Measurements from ENCODE around the gene PRSS8.

PRSS8 gene

GRCh38 chr16:31132303-31132979 lies 3.1 kb downstream of the PRSS8 start:
- DNase-seq (ENCODE audit: insufficient read length), result no peak
- no peak for FAIRE-seq
- TF ChIP-seq POLR2AphosphoS5 (IDR thresholded peaks at IDR 0.05; ENCODE audit: low read depth, low read length) (no peak), POLR2A (IDR thresholded peaks at IDR 0.05; ENCODE audit: low read depth, low read length) (no peak), TAF1 (IDR thresholded peaks at IDR 0.05; ENCODE audit: borderline replicate concordance, low read depth, low read length) (no peak)

- TF ChIP-seq TAF1 (IDR thresholded peaks at IDR 0.05; ENCODE audit: borderline replicate concordance, low read depth, low read length) (no peak), POLR2AphosphoS5 (IDR thresholded peaks at IDR 0.05; ENCODE audit: low read depth, low read length) (no peak), POLR2A (IDR thresholded peaks at IDR 0.05; ENCODE audit: low read depth, low read length) (no peak)
- FAIRE-seq (no peak), DNase-seq (ENCODE audit: insufficient read length) (no peak)
Measured at GRCh38 chr16:31131841-31132271, 3.7 kb downstream of the PRSS8 start.

- FAIRE-seq (no peak), DNase-seq (ENCODE audit: insufficient read length) (no peak)
- no peak for TF ChIP-seq TAF1 (IDR thresholded peaks at IDR 0.05; ENCODE audit: borderline replicate concordance, low read depth, low read length)
- TF ChIP-seq POLR2AphosphoS5 (IDR thresholded peaks at IDR 0.05; ENCODE audit: low read depth, low read length), result no peak
- TF ChIP-seq POLR2A (IDR thresholded peaks at IDR 0.05; ENCODE audit: low read depth, low read length), result no peak
Measured at GRCh38 chr16:31131416-31131815, 4.1 kb downstream of the PRSS8 start.

GRCh38 chr16:31130899-31131298 lies 4.6 kb downstream of the PRSS8 start:
- TF ChIP-seq POLR2A (IDR thresholded peaks at IDR 0.05; ENCODE audit: low read depth, low read length) (no peak), POLR2AphosphoS5 (IDR thresholded peaks at IDR 0.05; ENCODE audit: low read depth, low read length) (no peak), TAF1 (IDR thresholded peaks at IDR 0.05; ENCODE audit: borderline replicate concordance, low read depth, low read length) (no peak)
- DNase-seq (ENCODE audit: insufficient read length) (no peak), FAIRE-seq (no peak)

GRCh38 chr16:31130336-31130891 lies 5.1 kb downstream of the PRSS8 start:
- DNase-seq (ENCODE audit: insufficient read length), result no peak
- TF ChIP-seq POLR2A (IDR thresholded peaks at IDR 0.05; ENCODE audit: low read depth, low read length), result no peak
- no peak for TF ChIP-seq POLR2AphosphoS5 (IDR thresholded peaks at IDR 0.05; ENCODE audit: low read depth, low read length)
- no peak for TF ChIP-seq TAF1 (IDR thresholded peaks at IDR 0.05; ENCODE audit: borderline replicate concordance, low read depth, low read length)
- FAIRE-seq, result no peak

- FAIRE-seq, result no peak
- TF ChIP-seq POLR2AphosphoS5 (IDR thresholded peaks at IDR 0.05; ENCODE audit: low read depth, low read length) (no peak), TAF1 (IDR thresholded peaks at IDR 0.05; ENCODE audit: borderline replicate concordance, low read depth, low read length) (no peak), POLR2A (IDR thresholded peaks at IDR 0.05; ENCODE audit: low read depth, low read length) (no peak)
- no peak for DNase-seq (ENCODE audit: insufficient read length)
Measured at GRCh38 chr16:31129568-31130335, 5.8 kb downstream of the PRSS8 start.

GRCh38 chr16:31128711-31129567 lies 6.6 kb downstream of the PRSS8 start:
- TF ChIP-seq POLR2AphosphoS5 (IDR thresholded peaks at IDR 0.05; ENCODE audit: low read depth, low read length) (no peak), TAF1 (IDR thresholded peaks at IDR 0.05; ENCODE audit: borderline replicate concordance, low read depth, low read length) (no peak), POLR2A (IDR thresholded peaks at IDR 0.05; ENCODE audit: low read depth, low read length) (no peak)
- no peak for FAIRE-seq
- DNase-seq (ENCODE audit: insufficient read length), result no peak

- FAIRE-seq (no peak), DNase-seq (ENCODE audit: insufficient read length) (no peak)
- TF ChIP-seq TAF1 (IDR thresholded peaks at IDR 0.05; ENCODE audit: borderline replicate concordance, low read depth, low read length) (no peak), POLR2AphosphoS5 (IDR thresholded peaks at IDR 0.05; ENCODE audit: low read depth, low read length) (no peak), POLR2A (IDR thresholded peaks at IDR 0.05; ENCODE audit: low read depth, low read length) (no peak)
Measured at GRCh38 chr16:31127182-31127581, 8.3 kb downstream of the PRSS8 start.

GRCh38 chr16:31125844-31126243 lies 9.7 kb downstream of the PRSS8 start:
- TF ChIP-seq POLR2AphosphoS5 (IDR thresholded peaks at IDR 0.05; ENCODE audit: low read depth, low read length) (no peak), POLR2A (IDR thresholded peaks at IDR 0.05; ENCODE audit: low read depth, low read length) (no peak), TAF1 (IDR thresholded peaks at IDR 0.05; ENCODE audit: borderline replicate concordance, low read depth, low read length) (no peak)
- FAIRE-seq, result no peak
- DNase-seq (ENCODE audit: insufficient read length), result no peak

- no peak for FAIRE-seq
Measured at GRCh38 chr16:31120129-31120528, 15.4 kb downstream of the PRSS8 start.

More at GRCh38 chr16:31120129-31120528, 15.4 kb downstream of the PRSS8 start:
- DNase-seq (ENCODE audit: insufficient read length), result no peak
- TF ChIP-seq TAF1 (IDR thresholded peaks at IDR 0.05; ENCODE audit: borderline replicate concordance, low read depth, low read length) (no peak), POLR2AphosphoS5 (IDR thresholded peaks at IDR 0.05; ENCODE audit: low read depth, low read length) (no peak), POLR2A (IDR thresholded peaks at IDR 0.05; ENCODE audit: low read depth, low read length) (no peak)
